Measurements from ENCODE around the gene SPATS2L.

SPATS2L gene

DNA sequence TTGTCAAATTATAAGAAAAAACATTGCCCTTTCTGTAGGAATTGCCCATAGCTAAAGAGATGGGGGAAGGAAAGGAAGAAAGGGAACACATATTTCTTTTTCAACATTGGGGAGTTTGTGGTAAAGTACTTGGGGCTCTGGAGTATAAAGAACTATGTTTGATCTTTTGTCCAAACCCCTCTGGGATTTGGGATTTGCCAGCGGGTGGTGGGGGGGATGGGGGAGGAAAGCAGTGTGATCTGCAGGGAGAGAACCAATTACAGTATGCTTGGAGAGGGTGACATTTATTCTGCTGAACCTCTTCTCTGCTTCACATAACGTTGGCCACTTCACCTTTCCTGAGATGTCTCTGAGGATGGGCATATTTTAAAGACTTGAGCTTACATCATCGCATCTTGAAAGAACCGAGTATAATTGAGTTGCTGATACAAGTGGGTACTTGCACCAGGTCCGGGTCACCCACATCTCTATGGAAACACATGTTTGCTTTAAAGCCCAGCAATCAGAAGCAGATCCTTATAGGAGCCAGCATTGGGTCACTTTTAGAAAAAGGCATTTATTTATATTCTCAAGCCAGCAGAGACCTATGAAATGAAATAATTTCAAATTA is 73.1 kb downstream of the SPATS2L start:
- DNase-seq = no peak

DNA sequence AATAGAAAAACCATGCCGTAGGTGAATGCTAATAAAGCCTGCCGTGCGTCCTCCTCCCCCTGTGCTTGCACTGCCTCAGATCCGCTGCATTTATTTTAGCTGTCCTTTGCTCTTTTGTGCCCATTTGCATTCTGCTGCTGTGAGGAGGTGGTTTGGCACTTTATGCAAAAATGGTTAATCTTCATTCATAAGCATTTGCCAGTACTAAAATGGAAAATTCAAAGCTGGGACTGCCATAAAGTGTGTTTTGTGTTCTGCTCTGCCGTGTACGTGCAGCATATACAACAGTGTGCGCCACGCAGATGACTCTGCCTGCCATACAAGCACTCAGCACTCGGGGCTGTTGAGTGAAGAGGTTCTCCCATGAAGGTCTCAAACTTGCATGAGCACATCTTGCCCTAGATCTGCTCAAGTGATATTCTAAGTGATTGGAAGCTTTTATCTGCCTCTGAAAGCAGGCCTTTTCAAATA is 73.6 kb downstream of the SPATS2L start:
- no peak for DNase-seq

DNA sequence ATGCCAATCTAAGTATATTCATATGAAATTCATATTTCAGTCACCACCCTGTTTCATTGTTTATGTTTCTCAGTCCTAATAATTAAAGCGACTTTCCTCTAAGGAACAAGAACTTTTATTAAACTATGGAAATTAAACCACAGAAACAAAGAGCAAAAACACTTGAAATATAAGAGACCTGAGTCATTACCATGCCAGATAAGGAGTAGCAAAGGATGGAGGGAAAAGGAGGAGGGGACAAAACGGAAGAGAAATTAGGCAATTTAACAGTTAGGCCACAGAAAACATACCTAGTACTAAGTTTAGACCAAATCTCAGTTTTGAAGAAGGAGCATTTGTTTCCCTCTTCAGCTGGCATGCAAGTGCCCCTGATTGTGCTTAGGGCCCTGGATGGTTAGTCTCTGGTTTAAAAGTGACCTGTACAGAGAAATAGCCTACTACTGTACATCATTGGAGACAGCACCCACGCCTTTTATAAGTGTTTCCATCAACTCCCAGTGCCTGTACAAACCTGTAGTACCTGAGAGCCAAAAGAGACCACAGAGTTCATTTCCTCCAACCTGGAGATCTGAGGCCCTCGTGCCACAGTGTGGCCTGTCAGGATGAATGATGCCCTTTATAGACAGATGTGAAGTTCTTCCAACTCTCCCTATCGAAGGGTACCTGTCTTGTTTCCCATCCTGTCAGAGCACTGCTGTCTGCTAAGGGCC is 74.5 kb downstream of the SPATS2L start:
- DNase-seq = no peak

DNA sequence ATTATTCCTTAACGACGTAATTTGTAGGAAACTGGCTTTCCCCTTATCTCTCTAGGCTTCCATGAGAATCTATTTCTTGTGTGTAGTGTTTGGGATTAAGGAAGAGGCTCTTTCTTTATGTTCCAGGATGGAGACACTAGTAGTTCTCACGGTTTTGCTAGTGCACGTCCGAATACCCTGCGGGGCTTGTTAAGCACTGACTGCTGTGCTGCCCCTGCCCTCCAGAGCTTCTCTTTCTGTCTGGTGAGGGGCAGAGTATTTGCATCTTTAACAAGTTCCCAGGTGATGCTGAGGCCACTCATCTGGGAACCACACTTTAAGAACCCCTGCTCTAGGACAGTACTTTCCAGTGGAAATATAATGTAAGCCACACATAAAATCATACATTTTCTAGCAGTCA is 76.4 kb downstream of the SPATS2L start:
- no peak for DNase-seq

DNA sequence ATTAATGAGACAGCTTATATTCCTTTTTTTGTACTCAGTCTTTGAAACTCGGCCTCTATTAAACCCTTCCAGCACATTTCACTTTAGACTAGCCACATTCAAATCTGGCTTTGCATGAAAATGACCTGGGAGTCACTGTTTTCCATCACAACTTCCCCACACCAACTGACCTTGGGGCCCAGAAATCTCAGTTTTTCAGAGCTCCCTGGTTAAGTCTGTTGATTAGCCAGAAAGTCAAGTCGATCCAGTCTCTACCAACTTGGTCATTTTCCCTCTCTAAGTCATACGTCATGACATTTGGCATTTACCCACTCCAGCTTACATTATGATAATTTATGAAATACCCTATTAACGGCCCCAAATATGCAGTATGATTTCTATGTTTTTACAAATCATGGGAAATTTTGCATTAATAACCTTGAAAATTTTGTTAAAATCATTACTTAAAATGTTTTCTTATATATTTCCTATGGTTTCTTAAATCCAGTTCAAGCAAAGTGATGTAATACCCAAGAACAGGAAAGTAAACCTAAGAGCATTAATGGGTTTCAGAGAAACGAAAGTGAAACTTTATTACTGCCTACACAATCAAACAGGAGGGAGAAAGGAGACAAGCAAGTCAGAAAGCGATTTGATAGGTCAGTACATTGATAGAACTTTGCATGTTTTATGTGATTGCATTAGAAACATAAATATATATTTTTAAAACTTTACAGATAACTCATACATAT is 77.1 kb downstream of the SPATS2L start:
- no peak for DNase-seq

DNA sequence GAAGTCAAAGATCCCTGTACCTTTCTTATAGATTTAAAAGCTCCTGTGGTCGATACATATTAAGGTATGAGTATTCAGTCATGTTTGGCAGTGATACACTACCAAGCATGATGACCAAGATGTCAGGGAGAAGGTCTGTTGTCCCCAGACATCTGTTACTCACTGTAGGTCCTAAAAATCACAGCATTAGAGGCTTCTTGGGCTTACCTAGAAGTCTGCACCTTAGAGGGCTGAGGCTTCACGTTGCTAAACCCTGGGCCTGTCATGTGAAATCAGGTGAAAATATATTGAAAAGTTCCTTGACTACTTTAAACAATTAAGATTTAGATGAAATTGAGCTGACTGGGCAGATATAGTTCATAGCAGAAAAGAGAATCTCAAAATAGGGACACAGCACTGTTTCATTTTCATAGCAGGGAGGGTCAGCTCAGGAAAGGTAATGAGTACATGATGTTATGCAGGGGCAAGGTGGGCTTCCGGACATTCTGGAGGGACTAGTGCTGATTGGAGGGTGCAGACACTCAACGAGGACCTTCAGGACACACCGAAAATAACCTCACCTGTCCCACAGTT is 78.7 kb downstream of the SPATS2L start:
- DNase-seq = no peak

DNA sequence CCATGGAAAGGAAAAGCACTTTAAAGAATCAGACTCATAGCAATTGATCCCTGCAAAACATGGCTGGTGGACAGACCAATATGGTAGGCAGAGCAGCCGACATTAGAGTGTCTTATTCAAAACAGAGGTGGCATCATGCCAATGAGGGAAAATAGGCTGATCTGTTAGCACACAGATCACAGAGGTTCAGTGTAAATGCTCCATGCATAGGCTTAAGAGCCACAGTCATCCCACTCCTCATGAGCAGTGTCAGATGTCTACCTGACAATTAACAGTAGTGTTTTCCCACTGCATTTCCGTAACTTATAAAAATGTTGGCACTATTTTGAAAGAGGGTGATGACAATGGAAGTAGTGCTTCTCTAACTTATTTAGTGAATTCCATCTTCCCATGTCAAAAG is 86.7 kb downstream of the SPATS2L start:
- DNase-seq = no peak

DNA sequence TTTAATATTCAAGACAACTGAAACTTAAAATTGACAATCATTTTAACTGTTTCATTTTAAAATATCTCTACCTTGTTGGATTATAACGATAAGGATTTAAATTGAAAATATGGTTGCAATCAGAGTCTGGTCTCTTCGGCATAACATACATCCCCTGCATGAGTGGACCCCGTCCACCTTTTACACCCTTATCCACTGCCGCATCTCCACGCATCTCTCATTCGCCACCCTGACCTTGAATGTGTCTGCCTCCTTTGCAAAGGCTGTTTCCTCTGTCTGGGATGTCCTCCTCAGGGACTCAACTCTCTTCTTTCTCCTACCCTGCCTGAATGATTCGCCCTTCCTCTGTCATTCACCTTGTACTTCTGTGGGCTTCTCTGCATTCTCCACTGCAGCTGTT is 87.6 kb downstream of the SPATS2L start:
- DNase-seq = no peak

DNA sequence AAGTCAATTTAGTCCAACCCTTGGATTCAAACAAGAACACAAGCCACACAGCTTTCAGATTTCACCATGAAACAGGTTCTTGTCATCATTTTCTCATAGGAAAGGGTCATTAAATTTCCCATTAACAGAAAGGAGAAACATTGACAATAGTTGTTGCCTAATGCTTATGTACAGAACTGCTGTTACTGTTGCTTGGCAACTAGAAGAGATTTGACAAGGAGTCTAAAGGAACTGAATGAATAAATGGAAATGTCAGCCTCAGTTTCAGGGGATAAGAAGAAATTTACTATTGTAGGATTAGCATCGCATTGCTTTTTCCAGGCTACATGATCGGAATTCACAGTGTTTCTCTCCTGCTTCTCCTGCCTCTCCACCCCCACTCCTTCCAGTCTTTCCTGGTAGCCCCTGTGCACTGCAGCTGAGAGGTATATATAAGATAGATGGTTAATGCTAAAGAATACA is 90.3 kb downstream of the SPATS2L start:
- DNase-seq = no peak

DNA sequence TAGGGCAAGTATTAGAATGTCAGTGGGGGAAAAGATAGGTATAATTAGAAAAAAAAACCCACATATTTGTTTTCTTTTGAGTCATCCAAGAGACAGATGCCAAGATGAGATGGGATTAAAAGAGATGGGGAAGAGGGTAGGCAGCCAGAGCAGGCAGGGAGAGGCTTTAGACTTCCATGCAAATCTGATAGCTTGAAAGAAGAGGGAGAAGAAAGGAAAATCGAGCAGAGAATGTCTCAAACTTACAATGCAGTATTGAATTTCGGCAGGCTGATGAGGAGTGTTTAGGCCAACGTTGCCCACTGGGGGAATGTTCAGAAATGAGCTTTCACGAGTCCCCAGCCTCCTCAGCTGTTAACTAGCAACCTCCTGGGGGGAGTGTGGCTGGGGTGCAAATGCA is 91.3 kb downstream of the SPATS2L start:
- DNase-seq = no peak

DNA sequence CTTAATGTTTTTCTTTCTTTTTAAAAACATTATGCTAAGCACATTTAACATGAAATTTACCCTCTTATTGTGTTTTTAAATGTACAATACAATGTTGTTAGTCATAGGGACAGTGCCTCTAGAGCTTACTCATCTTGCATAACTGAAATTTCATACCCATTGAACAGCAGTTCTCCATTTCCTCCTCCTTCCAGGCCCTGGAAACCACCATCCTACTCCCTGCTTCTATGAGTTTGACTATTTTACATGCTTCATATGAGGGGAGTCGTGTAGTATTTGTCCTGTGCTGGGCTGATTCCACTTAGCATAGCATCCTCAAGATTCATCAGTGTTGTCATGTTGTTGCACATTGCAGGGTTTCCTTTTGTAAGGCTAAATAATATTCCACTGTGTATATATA is 92.6 kb downstream of the SPATS2L start:
- no peak for DNase-seq

DNA sequence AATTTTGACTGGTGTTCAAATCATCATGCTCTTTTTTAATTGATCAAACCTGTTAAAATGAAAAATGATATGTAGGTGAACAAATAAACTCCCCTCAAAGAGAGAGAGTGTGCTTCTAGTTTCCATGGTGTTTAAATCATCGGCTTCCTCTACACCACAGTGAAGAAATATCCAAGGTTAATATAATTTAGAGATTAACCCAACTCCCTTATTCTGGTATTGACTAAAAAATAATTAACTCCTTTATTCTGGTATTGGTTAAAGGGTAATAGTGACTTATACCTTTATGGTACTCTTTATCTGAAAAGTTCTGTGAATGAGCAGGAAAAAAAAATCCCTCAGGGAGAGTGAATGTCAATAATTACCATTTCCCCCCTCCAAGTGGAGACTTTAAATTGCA is 93.1 kb downstream of the SPATS2L start:
- no peak for DNase-seq

DNA sequence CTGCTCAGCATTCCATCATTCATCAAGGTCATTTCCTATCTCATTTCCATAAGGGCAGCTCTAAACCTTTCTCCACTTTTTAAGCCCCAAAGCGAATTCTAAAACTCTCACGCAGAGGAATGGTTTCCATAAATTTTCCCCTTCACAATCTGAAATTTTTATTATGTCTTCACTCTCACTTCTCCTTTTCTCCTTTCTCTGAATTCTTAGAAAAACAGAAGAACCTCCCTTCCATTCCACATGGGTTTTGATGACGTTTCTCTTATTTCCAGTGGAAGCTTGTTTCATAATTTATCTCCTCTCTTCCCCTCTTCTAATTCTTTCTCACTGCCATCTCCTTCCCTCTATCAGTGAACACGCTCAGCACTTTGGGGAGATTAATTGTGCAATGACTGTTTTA is 97.3 kb downstream of the SPATS2L start:
- DNase-seq = no peak

DNA sequence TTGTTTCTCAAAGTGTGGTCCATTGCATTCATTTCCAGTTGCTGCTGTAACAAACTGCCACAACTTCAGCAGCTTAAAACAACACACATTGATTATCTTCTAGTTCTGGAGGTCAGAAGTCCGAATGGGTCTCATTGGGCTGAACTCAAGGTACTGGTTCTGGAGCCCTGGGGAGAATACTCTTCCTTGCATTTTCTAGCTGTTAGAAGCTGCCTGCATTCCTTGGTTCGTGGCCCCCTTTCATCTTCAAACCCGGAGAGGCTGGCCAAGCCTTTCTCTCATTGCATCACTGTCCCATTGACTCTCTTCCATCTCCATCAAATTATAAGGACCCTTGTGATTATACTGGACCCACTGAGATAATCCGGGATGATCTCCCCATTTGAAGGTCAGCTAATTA is 98.1 kb downstream of the SPATS2L start:
- no peak for DNase-seq

DNA sequence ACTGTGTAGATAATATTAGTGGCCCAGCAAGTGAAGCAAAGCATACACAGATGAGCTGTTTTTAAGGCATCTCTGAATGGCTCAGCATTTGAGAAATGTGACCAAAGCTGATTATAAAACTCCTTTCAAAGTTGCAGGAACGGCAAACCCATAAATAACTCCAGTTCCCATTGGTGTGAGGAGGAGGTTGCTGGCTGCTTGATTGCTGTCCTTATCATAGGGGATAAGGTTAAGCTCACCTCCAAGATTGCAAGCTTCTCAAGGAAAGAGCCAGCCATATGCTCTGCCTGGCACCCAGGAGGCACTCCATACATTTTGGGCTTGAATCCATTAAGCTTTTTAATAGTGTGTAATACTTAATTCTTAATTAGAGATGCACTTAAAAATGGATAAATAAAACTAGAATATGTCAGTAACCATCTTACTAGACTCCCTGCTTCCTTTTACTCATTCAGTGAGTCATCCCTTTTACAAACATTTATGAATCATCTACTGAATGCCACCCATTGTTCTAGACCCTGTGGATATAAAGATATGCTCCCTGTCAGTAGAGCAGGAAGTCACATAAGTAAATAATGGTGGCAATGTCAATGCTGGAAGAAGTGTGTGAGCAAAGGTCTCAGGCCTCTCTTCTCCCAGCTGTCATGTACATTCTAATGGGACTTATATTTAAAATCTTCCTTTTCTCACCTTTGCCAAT is 99.3 kb downstream of the SPATS2L start:
- no peak for DNase-seq

DNA sequence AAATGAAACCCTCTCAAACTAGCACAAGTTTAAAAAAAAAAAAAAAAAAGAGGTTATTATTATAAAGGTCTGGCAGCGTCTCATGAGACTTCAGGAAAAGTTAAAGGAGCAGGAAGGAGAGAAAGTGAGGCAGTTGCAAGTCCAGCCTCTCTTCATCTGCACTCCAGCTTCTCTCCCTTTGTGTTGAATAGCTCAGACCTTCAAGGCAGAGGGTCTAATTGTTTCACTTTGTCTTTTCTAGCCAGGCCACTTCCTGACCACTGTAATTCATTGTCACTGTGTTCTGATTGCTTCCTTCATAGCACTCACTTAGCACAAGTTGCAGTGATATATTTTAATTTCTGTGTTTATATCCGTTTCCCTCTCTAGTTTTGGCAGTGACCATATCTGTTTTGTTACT is 99.9 kb downstream of the SPATS2L start:
- DNase-seq = no peak

DNA sequence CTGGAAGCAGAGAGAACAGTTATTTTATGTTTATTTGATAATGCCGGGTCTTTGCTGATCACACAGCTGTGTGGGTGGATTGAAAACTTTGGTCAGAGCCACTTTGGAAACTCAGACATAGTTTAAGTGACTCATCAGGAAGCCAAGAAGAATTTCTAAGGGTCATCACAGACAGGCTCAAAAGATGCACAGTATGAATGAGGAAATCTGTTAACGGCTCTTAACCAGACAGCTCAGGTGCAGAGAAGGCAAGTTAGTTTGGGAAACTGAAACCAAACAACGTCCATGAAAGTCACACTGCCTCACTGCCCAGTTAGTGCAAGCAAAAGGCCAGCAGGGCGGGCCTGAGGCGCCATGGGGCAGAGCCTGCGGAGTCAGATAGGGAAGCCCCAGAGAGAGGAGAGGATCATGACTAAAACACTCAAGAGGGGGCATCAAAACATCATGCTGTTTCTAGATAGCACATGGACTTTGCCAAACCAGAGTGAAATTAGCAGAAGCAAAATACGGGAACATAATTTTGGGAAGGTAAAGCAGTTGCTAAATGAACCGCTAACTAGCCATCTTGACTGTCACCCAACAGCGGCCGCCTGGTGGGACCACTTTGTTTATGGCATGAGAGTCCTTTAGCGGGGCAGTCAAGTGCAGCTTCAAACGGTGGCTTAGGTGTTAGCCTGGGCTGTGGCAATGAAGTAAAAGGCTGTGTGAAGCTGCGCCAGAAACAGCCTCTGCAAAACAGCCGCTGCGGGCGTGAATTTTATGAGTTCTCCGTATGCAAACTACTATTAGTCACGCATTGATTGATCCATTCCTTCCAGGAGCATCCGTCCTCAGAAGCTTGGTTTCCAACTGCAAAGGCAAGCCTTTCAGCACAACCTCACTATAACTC is 102.2 kb downstream of the SPATS2L start:
- peak; percentile 8 for DNase-seq

DNA sequence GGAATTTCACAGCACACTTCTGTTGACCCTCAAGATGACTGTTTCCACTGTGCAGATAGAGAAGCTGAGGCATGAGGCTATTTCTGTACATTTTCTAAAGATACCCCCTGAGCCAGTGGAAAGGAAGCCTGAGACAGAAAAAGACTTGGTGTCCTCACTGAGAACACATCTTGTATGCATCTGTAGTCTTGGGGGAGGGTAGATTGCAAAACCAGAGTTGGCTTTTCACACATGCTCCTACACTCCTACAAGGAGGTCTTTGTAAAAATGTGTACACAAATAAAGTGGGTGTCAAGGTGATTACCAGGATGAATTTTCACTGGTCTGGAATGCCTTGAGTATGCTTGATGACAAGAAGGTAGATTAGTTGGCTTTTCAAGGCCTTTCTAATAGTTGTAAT is 105.3 kb downstream of the SPATS2L start:
- DNase-seq = no peak

DNA sequence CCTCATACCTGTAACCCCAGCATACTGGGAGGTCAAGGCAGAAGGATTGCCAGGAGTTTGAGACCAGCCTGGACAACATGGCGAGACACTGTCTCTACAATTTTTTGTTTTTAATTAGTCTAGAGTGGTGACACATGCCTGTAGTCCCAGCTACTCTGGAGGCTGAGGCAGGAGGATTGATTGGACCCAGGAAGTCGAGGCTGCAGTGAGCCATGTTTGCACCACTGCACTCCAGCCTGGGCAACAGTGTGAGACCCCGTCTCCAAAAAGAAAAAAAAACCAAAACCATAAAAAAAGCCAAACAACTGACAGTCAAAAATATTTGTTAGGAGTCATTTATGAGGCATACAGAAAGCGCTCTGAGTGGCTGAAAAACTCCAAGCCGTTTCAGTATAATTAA is 107.9 kb downstream of the SPATS2L start:
- DNase-seq = no peak

DNA sequence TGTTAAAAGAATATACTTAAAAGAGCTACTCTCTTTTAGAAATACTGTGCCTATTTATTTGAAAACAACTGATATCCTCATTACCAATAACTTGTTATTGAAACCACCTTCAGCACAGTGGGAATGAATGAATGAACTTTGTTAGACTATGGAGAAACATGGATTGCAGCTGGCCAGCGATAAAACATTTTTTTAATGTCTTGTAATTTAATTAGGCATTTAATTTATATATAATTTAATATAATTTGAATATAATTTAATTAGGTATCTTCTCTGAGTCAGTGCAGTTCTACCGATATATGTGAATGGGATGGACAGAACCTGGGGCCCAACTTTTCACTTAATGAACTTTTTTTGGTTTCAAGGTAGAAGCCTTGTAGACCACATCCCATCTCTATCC is 109.0 kb downstream of the SPATS2L start:
- DNase-seq = no peak

DNA sequence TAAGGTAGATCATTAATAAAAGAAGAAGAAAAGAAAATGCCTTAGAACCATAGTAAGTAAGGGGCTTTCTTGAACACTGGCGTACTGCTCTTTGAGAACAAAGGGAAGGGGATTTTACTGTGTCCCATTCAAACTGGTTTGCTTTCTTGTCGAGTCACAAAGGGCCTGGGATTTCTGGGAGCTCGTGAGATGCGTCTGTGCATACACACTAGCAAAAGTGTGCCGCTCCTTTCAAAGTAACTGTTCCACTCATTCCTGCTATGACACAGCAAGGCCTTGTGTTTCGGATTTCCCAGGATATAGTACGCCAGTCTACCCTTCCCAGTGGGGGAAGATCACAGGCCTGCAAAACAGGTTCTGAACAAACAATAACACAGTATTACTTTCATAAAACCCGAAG is 110.4 kb downstream of the SPATS2L start:
- DNase-seq = no peak

DNA sequence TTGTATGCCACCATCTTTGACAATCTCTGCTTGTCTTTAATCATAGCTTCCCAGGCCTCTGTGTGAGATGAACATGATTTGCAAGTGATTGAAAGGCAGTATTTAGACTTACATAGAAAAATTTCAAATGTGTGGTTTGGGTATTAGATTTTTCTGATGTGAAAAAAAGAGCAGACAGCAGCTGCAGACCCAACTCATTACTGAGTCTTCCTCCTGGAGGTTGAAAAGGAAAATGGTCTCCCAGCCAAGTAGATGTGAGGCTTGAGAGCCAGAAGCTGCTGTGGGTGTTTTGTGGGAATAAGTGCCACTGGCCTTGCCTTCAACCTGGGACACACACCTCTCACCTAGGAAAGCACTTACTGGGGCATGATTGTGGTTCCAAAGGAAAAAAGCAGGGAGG is 110.9 kb downstream of the SPATS2L start:
- DNase-seq = no peak

Data from stimulated activated CD4-positive, alpha-beta T cell treated with anti-CD3 and anti-CD28 coated beads, Interleukin-1b, Interleukin-23, amount 100 ng/mL, for 48 hours (primary cell).